Gastrocnemius medialis (tissue), 4 donors: ENCODE results near the gene TK1. TPM values are rescaled to one million over a fixed set of nuclear protein-coding genes. Genes with fewer than 3 reads are reported as not detected.

ENCODE experiments used
- ATAC-seq, 2 donors: fragments of 150-250 bp; one replicate each; pipeline ENCODE4 v1.9.1; 2016
- DNase-seq, 2 donors: peaks; one replicate each; pipeline ENCODE4 v3.0.0-alpha.2; 2019
- H3K27ac ChIP-seq, 4 donors: fragments of 200-600 bp; sonication (generic); 1 replicate in 1 of 4; 2 replicates in 3 of 4; pipeline ENCODE4 v1.5.1; 2016 to 2018; ENCODE audit warnings: mild to moderate bottlenecking in 2 of 4, moderate library complexity in 1 of 4
- H3K27me3 ChIP-seq, 3 donors: fragments of 200-600 bp; sonication (generic) in 2 of 3; 1 replicate in 1 of 3; 2 replicates in 2 of 3; pipeline versions ENCODE4 v1.5.1 to v1.6.0; 2016 to 2019; ENCODE audit warnings: mild to moderate bottlenecking in 1 of 3, moderate library complexity in 1 of 3
- H3K36me3 ChIP-seq, 2 donors: fragments of 200-600 bp; sonication (generic) in 1 of 2; one replicate each; pipeline ENCODE4 v1.5.1; 2017 to 2018
- H3K4me1 ChIP-seq, 2 donors: fragments of 200-600 bp; sonication (generic) in 1 of 2; one replicate each; pipeline ENCODE4 v1.5.1; 2016 to 2017; ENCODE audit warnings: mild to moderate bottlenecking in 2 of 2
- H3K4me3 ChIP-seq, 4 donors: fragments of 200-600 bp; sonication (generic) in 3 of 4; 1 replicate in 1 of 4; 2 replicates in 3 of 4; pipeline ENCODE4 v1.5.1; 2016 to 2019; ENCODE audit warnings: mild to moderate bottlenecking in 2 of 4
- H3K9me3 ChIP-seq, 3 donors: fragments of 200-600 bp; sonication (generic) in 2 of 3; 1 replicate in 1 of 3; 2 replicates in 2 of 3; pipeline ENCODE4 v1.5.1; 2016 to 2019
- CTCF ChIP-seq, 5 experiments: fragments of 450-650 bp in 3 of 5; fragments of 200-600 bp in 2 of 5; sonication (generic) in 2 of 5; IDR thresholded peaks in 4 of 5; conservative IDR thresholded peaks in 1 of 5; 1 replicate in 4 of 5; 2 replicates in 1 of 5; pipeline ENCODE4 v1.5.1; 2016 to 2019; ENCODE audit warnings: antibody characterized with exemption in 5 of 5, mild to moderate bottlenecking in 3 of 5, moderate library complexity in 3 of 5
- POLR2A ChIP-seq, 2 donors: fragments of 450-650 bp; IDR thresholded peaks; one replicate each; pipeline ENCODE4 v1.6.1; 2017; ENCODE audit warnings: antibody characterized with exemption in 2 of 2, mild to moderate bottlenecking in 2 of 2, moderate library complexity in 2 of 2
- in situ Hi-C, 4 donors: fragments of 200-750 bp; cut with MboI; loops; one replicate each; pipeline versions ENCODE4 v1.15.0 to v1.8.0; 2017; ENCODE audit warnings: low sequenced_read_pairs in 4 of 4
- intact Hi-C: fragments of 100-400 bp; cut with DNase I; formaldehyde crosslinking; loops from one replicate; pipeline ENCODE4 v1.15.1; 2023; ENCODE audit warnings: low total_unique reads
- total RNA-seq, 4 donors: library from RNA; depleted of rRNA; stranded (reverse); fragments of >200 nt; gene quantifications; one replicate each; pipeline versions ENCODE4 v1.1.0 to v1.2.3, GENCODE V29; 2016

The TK1 gene
- total RNA-seq, 4 donors from 2014 or later, result 0.22 to 2.1 (median 0.60) TPM

- no peak for ATAC-seq
- no peak overlapping the region for H3K27ac ChIP-seq
Observed at GRCh38 chr17:78182504-78182903, 4.3 kb downstream of the TK1 start.

GRCh38 chr17:78180508-78180907, 6.3 kb downstream of the TK1 start:
- no peaks in the 10 kb centered on the region for H3K36me3 ChIP-seq
- intact Hi-C loops, result no loop called here
- H3K9me3 ChIP-seq, result no peaks in the 10 kb centered on the region
- H3K4me1 ChIP-seq, result peaks cover 20 to 36% of the 10 kb centered on the region in 2 donors
- in situ Hi-C loops, result loop anchor here in 1 of 4 donors (10.0 kb wide), 1 partner anchor 66 kb away; no protein-coding TSS in a partner anchor
- peak overlapping the region in 1 of 4 donors; percentile 53 for H3K27ac ChIP-seq
- H3K4me3 ChIP-seq, result no peak overlapping the region
- no peaks in the 10 kb centered on the region for H3K27me3 ChIP-seq
- TF ChIP-seq POLR2A (IDR thresholded peaks at IDR 0.05) (no peak), CTCF (IDR thresholded peaks at IDR 0.05 in 4 of 5, conservative IDR thresholded peaks at IDR 0.05 in 1 of 5) (no peak)
- DNase-seq (no peak), ATAC-seq (no peak)

More at GRCh38 chr17:78182504-78182903, 4.3 kb downstream of the TK1 start:
- Histone ChIP-seq H3K27me3 (no peaks in the 10 kb centered on the region), H3K36me3 (no peaks in the 10 kb centered on the region), H3K4me3 (no peak overlapping the region), H3K9me3 (no peaks in the 10 kb centered on the region), H3K4me1 (peaks cover 13 to 20% of the 10 kb centered on the region in 2 donors)
- TF ChIP-seq POLR2A (IDR thresholded peaks at IDR 0.05) (no peak), CTCF (IDR thresholded peaks at IDR 0.05 in 4 of 5, conservative IDR thresholded peaks at IDR 0.05 in 1 of 5) (no peak)
- no peak for DNase-seq
- in situ Hi-C loops, result loop anchor here in 1 of 4 donors (10.0 kb wide), 1 partner anchor 68 kb away; no protein-coding TSS in a partner anchor
- intact Hi-C loops, result no loop called here

- H3K36me3 ChIP-seq, result no peaks in the 10 kb centered on the region
- H3K27me3 ChIP-seq, result no peaks in the 10 kb centered on the region
- DNase-seq, result no peak
- intact Hi-C loops, result no loop called here
- TF ChIP-seq CTCF (IDR thresholded peaks at IDR 0.05 in 4 of 5, conservative IDR thresholded peaks at IDR 0.05 in 1 of 5) (no peak), POLR2A (IDR thresholded peaks at IDR 0.05) (no peak)
- no peak overlapping the region for H3K4me3 ChIP-seq
- peak overlapping the region; percentile 53 to 77 (median 57) for H3K27ac ChIP-seq
- ATAC-seq, result no peak
- no peaks in the 10 kb centered on the region for H3K9me3 ChIP-seq
- in situ Hi-C loops, result loop anchor here in 1 of 4 donors (10.0 kb wide), 1 partner anchor 65 kb away; no protein-coding TSS in a partner anchor
- H3K4me1 ChIP-seq, result peaks cover 24 to 40% of the 10 kb centered on the region in 2 donors
Observed at GRCh38 chr17:78180083-78180482, 6.8 kb downstream of the TK1 start.

GRCh38 chr17:78179372-78179771, 7.5 kb downstream of the TK1 start:
- H3K4me1 ChIP-seq, result peaks cover 30 to 46% of the 10 kb centered on the region in 2 donors
- DNase-seq (peak; percentile 37 to 75), ATAC-seq (peak; percentile 52 to 65)
- H3K27me3 ChIP-seq, result no peaks in the 10 kb centered on the region
- no peaks in the 10 kb centered on the region for H3K36me3 ChIP-seq
- peak overlapping the region; percentile 53 to 77 (median 57) for H3K27ac ChIP-seq
- intact Hi-C loops (loop anchor here (5.0 kb wide), 1 partner anchor 73 kb away; no protein-coding TSS in a partner anchor), in situ Hi-C loops (loop anchor here in 1 of 4 donors (5.0 kb wide), 1 partner anchor 67 kb away; no protein-coding TSS in a partner anchor)
- H3K9me3 ChIP-seq, result no peaks in the 10 kb centered on the region
- no peak overlapping the region for H3K4me3 ChIP-seq
- TF ChIP-seq CTCF (IDR thresholded peaks at IDR 0.05 in 4 of 5, conservative IDR thresholded peaks at IDR 0.05 in 1 of 5) (no peak), POLR2A (IDR thresholded peaks at IDR 0.05) (peak in 1 of 2 donors; percentile 18)
